GM18502 (cell line): ENCODE data around the gene FLG.
"Not testable (repeated sequence)": the region's sequence is repeated elsewhere in the genome, so short reads cannot be mapped to it uniquely, and the experiment has no call there.

Experiments used
- ATAC-seq: cut with Tn5 transposase; IDR thresholded peaks from one replicate; pipeline ENCODE4 v1.9.1; 2021; ENCODE audit warnings: mild to moderate bottlenecking; ENCODE audit not compliant: unreplicated experiment, poor library complexity

The FLG gene

GRCh38 chr1:152304773-152305172 lies 20.3 kb downstream of the FLG start:
- ATAC-seq, result not testable (repeated sequence)

- ATAC-seq, result not testable (repeated sequence)
Measured at GRCh38 chr1:152303139-152303872, 21.7 kb downstream of the FLG start.

- not testable (repeated sequence) for ATAC-seq
Measured at GRCh38 chr1:152256394-152256793, 68.6 kb downstream of the FLG start.
